KMS-11 (cell line): ENCODE data around the gene PTPRF.

ENCODE experiments used
- H2AFZ ChIP-seq: fragments of 200-600 bp; sonication (generic); 2 replicates; pipeline ENCODE4 v1.6.1; 2016; ENCODE audit warnings: antibody characterized with exemption, mixed run types, low read depth
- H3K27ac ChIP-seq: fragments of 200-600 bp; sonication (generic); 2 replicates; pipeline ENCODE4 v1.6.1; 2016; ENCODE audit warnings: mild to moderate bottlenecking, mixed run types
- H3K27me3 ChIP-seq: fragments of 200-600 bp; sonication (generic); 2 replicates; pipeline ENCODE4 v1.6.1; 2017; ENCODE audit warnings: mild to moderate bottlenecking, low read depth, mixed run types, moderate library complexity; ENCODE audit not compliant: insufficient read depth
- H3K36me3 ChIP-seq: fragments of 200-600 bp; sonication (generic); 2 replicates; pipeline ENCODE4 v1.6.1; 2017; ENCODE audit warnings: mild to moderate bottlenecking, mixed run types; ENCODE audit not compliant: insufficient read depth
- H3K4me1 ChIP-seq: fragments of 200-600 bp; sonication (generic); 2 replicates; pipeline ENCODE4 v1.6.1; 2016; ENCODE audit warnings: mild to moderate bottlenecking, low read depth, mixed run types; ENCODE audit not compliant: poor library complexity, severe bottlenecking
- H3K4me2 ChIP-seq: fragments of 200-600 bp; sonication (generic); 2 replicates; pipeline ENCODE4 v1.7.0; 2016; ENCODE audit warnings: mild to moderate bottlenecking, mixed run types
- H3K4me3 ChIP-seq: fragments of 200-600 bp; sonication (generic); IDR thresholded peaks from 2 replicates; pipeline ENCODE4 v1.6.1; 2017; ENCODE audit warnings: low read depth, low read length, mixed read lengths; ENCODE audit not compliant: insufficient read depth
- H3K79me2 ChIP-seq: fragments of 200-600 bp; sonication (generic); 2 replicates; pipeline ENCODE4 v1.6.1; 2016; ENCODE audit warnings: low read depth, mixed run types; ENCODE audit not compliant: insufficient read depth
- H3K9ac ChIP-seq: fragments of 200-600 bp; sonication (generic); 2 replicates; pipeline ENCODE4 v1.6.1; 2016; ENCODE audit warnings: mild to moderate bottlenecking, mixed run types
- H4K20me1 ChIP-seq: fragments of 200-600 bp; sonication (generic); 2 replicates; pipeline ENCODE4 v1.6.1; 2016; ENCODE audit warnings: mild to moderate bottlenecking, mixed run types; ENCODE audit not compliant: insufficient read depth
- TF ChIP-seq, protein P1 (sequence below): fragments of 200-600 bp; sonication (generic); conservative IDR thresholded peaks from 2 replicates; pipeline ENCODE4 v1.6.1; 2017; ENCODE audit warnings: low read depth, mild to moderate bottlenecking, antibody characterized with exemption, low read length, moderate library complexity, mixed read lengths

The PTPRF gene

DNA sequence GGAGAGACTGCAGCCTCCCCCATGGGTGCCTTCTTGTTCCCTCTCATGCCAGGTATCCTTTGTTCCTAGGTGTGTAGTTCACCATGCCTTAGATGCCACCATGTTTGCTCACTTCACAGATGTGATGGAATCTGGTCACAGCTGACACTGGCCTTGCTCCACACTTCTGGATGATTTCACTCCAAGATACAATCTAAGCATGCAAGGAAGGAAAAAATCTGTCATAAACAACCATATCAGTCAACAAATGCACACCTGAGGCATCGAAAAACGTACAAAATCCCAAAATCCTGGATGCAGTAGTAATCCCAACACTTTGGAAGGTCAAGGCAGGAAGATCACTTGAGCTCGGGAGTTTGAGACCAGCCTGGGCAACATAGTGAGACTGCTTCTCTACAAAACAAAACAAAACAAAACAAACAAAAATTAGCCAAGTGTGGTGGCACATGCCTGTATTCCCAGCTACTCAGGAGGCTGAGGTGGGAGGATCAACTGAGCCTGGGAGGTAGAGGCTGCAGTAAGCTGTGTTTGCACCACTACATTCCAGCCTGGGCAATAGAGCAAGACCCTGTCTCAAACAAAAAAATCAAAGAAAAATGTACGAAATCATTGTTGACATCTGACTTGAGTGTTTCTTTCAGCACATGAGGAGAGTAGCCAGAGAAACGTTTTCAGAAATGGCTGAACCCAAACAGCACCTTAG is 17.1 kb upstream of the PTPRF start:
- no peak overlapping the region for H3K9ac ChIP-seq
- H2AFZ ChIP-seq, result no peak overlapping the region
- H4K20me1 ChIP-seq, result no peaks in the 10 kb centered on the region
- H3K36me3 ChIP-seq, result no peaks in the 10 kb centered on the region
- no peak overlapping the region for H3K4me2 ChIP-seq
- no peaks in the 10 kb centered on the region for H3K27me3 ChIP-seq
- H3K27ac ChIP-seq, result no peak overlapping the region
- H3K4me3 ChIP-seq, result no peak overlapping the region
- H3K79me2 ChIP-seq, result no peaks in the 10 kb centered on the region
- TF ChIP-seq, protein P1, sequence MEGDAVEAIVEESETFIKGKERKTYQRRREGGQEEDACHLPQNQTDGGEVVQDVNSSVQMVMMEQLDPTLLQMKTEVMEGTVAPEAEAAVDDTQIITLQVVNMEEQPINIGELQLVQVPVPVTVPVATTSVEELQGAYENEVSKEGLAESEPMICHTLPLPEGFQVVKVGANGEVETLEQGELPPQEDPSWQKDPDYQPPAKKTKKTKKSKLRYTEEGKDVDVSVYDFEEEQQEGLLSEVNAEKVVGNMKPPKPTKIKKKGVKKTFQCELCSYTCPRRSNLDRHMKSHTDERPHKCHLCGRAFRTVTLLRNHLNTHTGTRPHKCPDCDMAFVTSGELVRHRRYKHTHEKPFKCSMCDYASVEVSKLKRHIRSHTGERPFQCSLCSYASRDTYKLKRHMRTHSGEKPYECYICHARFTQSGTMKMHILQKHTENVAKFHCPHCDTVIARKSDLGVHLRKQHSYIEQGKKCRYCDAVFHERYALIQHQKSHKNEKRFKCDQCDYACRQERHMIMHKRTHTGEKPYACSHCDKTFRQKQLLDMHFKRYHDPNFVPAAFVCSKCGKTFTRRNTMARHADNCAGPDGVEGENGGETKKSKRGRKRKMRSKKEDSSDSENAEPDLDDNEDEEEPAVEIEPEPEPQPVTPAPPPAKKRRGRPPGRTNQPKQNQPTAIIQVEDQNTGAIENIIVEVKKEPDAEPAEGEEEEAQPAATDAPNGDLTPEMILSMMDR, result no peak
- peaks cover 21% of the 10 kb centered on the region for H3K4me1 ChIP-seq

DNA sequence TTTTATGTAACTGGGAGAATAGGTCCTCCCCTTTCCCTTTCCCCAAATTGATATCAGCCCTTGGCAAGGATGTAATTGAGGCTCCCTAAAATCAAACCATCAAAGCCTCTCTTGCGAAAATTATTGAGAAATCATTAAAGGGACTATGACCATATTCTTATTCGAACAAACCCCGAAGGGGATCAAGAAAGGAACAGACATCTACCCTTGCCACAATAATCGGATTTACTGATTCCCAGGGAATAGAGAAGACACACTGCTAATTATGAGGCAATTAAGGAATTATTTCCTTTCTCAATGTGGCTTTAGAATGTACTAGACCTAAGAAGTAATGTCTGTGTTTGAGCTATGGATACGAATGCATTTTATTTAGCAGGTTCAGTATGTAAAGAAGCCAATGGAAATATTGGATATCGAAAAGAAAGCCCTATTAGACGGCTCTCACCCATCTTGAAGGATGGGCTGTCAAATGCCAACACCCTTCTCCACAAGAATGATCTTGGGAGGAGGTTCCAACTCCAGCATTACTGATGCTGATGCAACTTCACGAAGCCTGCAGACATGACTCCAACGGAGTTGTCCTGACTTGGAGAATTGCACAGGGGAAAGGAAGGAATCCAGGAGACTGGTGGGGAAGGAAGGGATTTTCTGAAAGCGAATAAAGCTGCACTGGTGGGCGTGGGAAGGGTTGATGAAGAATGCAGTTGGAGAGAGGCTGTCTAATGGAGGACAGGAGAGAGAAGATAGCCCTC is 11.6 kb upstream of the PTPRF start:
- Histone ChIP-seq H3K79me2 (no peaks in the 10 kb centered on the region), H2AFZ (no peak overlapping the region), H3K36me3 (no peaks in the 10 kb centered on the region), H3K4me2 (no peak overlapping the region), H3K27me3 (no peaks in the 10 kb centered on the region), H3K27ac (no peak overlapping the region), H4K20me1 (no peaks in the 10 kb centered on the region), H3K4me3 (no peak overlapping the region), H3K9ac (no peak overlapping the region), H3K4me1 (no peaks in the 10 kb centered on the region)
- TF ChIP-seq, protein P1, result no peak

DNA sequence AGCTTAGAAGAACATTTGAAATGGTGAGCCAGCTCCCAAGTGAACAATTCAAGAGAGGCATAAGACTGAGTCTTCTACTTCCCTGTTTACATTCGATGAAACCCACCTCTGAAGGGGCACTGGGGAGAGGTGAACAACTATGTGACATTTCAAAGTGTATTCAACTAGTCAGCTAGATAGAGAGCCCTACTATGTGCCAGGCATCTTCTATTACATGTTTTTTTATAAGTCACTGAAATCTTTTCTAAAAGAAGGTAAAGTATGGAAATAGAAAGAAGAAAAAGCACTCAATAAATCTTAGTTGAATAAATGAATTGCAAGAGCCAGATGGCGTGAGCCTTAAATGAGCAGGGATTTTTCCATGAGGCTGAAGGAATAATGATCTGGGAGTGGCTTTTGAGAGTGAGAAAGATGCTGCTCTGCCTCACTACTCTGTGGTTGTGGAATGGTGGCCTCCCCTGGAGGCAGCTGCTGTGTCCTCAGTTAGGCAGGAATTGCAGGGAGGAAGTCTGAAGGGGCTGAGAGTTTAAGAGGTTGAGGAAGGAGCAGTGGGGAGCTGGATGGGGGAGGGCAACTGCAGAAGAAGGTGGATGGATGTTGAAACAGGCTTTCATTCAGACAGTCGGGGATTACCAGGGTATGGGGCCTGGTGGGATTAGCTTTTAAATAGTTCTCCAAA is 10.4 kb upstream of the PTPRF start:
- no peak overlapping the region for H3K4me2 ChIP-seq
- no peaks in the 10 kb centered on the region for H3K27me3 ChIP-seq
- TF ChIP-seq, protein P1, result no peak
- no peaks in the 10 kb centered on the region for H3K4me1 ChIP-seq
- no peak overlapping the region for H3K9ac ChIP-seq
- no peaks in the 10 kb centered on the region for H3K36me3 ChIP-seq
- H4K20me1 ChIP-seq, result no peaks in the 10 kb centered on the region
- no peaks in the 10 kb centered on the region for H3K79me2 ChIP-seq
- H3K4me3 ChIP-seq, result no peak overlapping the region
- no peak overlapping the region for H3K27ac ChIP-seq
- no peak overlapping the region for H2AFZ ChIP-seq

DNA sequence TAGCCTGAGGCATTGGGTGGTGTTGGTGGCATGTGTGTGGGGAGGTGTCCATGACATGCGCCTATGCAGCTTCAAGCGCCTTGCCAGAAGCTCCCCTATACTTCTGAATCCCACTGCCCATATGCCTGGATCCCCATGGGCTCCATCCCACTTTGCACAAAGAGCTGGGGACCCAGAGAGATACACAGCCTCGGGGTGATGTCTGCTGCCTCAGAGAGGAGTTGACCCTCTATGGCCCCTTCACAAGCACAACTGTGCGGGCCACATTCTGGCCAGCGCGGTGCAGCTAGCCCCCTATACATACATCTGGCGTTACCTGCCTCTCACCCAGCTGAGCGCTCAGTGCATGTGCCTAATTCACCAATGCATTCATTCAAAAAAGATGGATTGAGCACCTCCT is 9.6 kb upstream of the PTPRF start:
- no peak overlapping the region for H3K4me3 ChIP-seq
- H3K4me1 ChIP-seq, result no peaks in the 10 kb centered on the region
- no peaks in the 10 kb centered on the region for H3K79me2 ChIP-seq
- no peaks in the 10 kb centered on the region for H4K20me1 ChIP-seq
- H3K9ac ChIP-seq, result no peak overlapping the region
- H3K27me3 ChIP-seq, result no peaks in the 10 kb centered on the region
- no peaks in the 10 kb centered on the region for H3K36me3 ChIP-seq
- no peak overlapping the region for H3K27ac ChIP-seq
- H3K4me2 ChIP-seq, result no peak overlapping the region
- TF ChIP-seq, protein P1, result no peak
- H2AFZ ChIP-seq, result no peak overlapping the region
